GM12878 (cell line): ENCODE data around the gene CCDC136. TPM values are rescaled to one million over a fixed set of nuclear protein-coding genes. Genes with fewer than 3 reads are reported as not detected.

Source experiments
- ATAC-seq: fragments of 200-7000 bp; cut with Tn5 transposase; 3 replicates; pipeline ENCODE4 v1.9.1; 2020; ENCODE audit warnings: mild to moderate bottlenecking, moderate library complexity
- BruUV-seq: library from RNA; stranded (reverse); fragments of 400-500 nt; replicated peaks from 2 replicates; lab custom pipeline; 2021; lab: Mats Ljungman, UMichigan
- CTCF ChIA-PET: fragments of 300-600 bp; sonication (Branson Sonifier 250); formaldehyde crosslinking; extraction: SDS; loops from one replicate; lab custom pipeline; 2021; ENCODE audit warnings: inconsistent platforms; lab: Yijun Ruan, JAX
- POLR2A ChIA-PET: fragments of 350-600 bp; formaldehyde crosslinking; extraction: SDS; loops from one replicate; lab custom pipeline; 2021; ENCODE audit warnings: inconsistent platforms; lab: Charles Lee
- RAD21 ChIA-PET: fragments of 300-600 bp; sonication (Branson Sonifier 250); formaldehyde crosslinking; loops from one replicate; lab custom pipeline; 2023; ENCODE audit warnings: antibody characterized with exemption; ENCODE audit not compliant: unreplicated experiment; lab: Charles Lee
- SMC1A ChIA-PET: fragments of 300-600 bp; sonication (Branson Sonifier 250); formaldehyde crosslinking; loops from one replicate; lab custom pipeline; 2023; ENCODE audit not compliant: unreplicated experiment, uncharacterized antibody; lab: Charles Lee
- DNase-seq: peaks from one replicate; pipeline ENCODE4 v3.0.0-alpha.2; 2011; ENCODE audit warnings: low read depth, low spot score
- FAIRE-seq: peaks from 3 replicates; lab custom pipeline; 2011; peaks lifted over from hg19 to GRCh38; lab: Jason Lieb, UNC
- H2AFZ ChIP-seq: 2 replicates; pipeline ENCODE4 v1.6.0; 2011; ENCODE audit warnings: low read depth, low read length, control low read depth; ENCODE audit not compliant: control insufficient read depth
- H3K27ac ChIP-seq: 2 replicates; pipeline ENCODE4 v1.5.1; 2011; ENCODE audit warnings: control low read depth; ENCODE audit not compliant: control insufficient read depth, insufficient read depth
- H3K27me3 ChIP-seq, 2 experiments: replicated peaks in 1 of 2; 2 replicates each; pipeline versions ENCODE4 v1.6.0 to v1.6.1; 2011; ENCODE audit warnings: low read length in 1 of 2; ENCODE audit not compliant: control insufficient read depth in 2 of 2, insufficient read depth in 2 of 2
- H3K36me3 ChIP-seq, 2 experiments: 2 replicates each; pipeline ENCODE4 v1.5.1; 2011; ENCODE audit warnings: low read length in 1 of 2; ENCODE audit not compliant: control insufficient read depth in 2 of 2, insufficient read depth in 2 of 2
- H3K4me1 ChIP-seq: 2 replicates; pipeline ENCODE4 v1.6.1; 2011; ENCODE audit warnings: mild to moderate bottlenecking, low read length, moderate library complexity, mixed read lengths; ENCODE audit not compliant: control insufficient read depth, insufficient read depth
- H3K4me2 ChIP-seq: 2 replicates; pipeline ENCODE4 v1.6.0; 2011; ENCODE audit warnings: control low read depth; ENCODE audit not compliant: control insufficient read depth, insufficient read depth
- H3K4me3 ChIP-seq: fragments of 200-600 bp; sonication (generic); 2 replicates; pipeline ENCODE4 v1.5.1; 2016
- H3K79me2 ChIP-seq: 2 replicates; pipeline ENCODE4 v1.6.0; 2011; ENCODE audit warnings: low read length; ENCODE audit not compliant: control insufficient read depth, insufficient read depth
- H3K9ac ChIP-seq: 2 replicates; pipeline ENCODE4 v1.8.0; 2011; ENCODE audit warnings: low read length, control low read depth, mixed read lengths; ENCODE audit not compliant: control insufficient read depth, insufficient read depth
- H3K9me3 ChIP-seq: replicated peaks from 3 replicates; pipeline ENCODE4 v1.5.1; 2011; ENCODE audit warnings: mild to moderate bottlenecking, low read length; ENCODE audit not compliant: control insufficient read depth, insufficient read depth
- H4K20me1 ChIP-seq: 2 replicates; pipeline ENCODE4 v1.6.0; 2011; ENCODE audit not compliant: control insufficient read depth, insufficient read depth
- BRCA1 ChIP-seq: IDR thresholded peaks from 2 replicates; pipeline ENCODE4 v1.6.1; 2011; ENCODE audit warnings: low read depth, low read length, improper control_type of control experiment
- CEBPB ChIP-seq, 2 experiments: fragments of 150-350 bp in 1 of 2; IDR thresholded peaks; 2 replicates each; pipeline ENCODE4 v1.6.1; 2012 to 2014; ENCODE audit warnings: low read depth in 2 of 2, low read length in 2 of 2, borderline replicate concordance in 1 of 2, inconsistent platforms in 1 of 2
- IKZF2 ChIP-seq, 2 experiments: fragments of 450-650 bp; IDR thresholded peaks; 2 replicates each; pipeline ENCODE4 v1.6.1; 2017; ENCODE audit warnings: mild to moderate bottlenecking in 2 of 2, moderate library complexity in 2 of 2
- NR2C2 ChIP-seq: IDR thresholded peaks from 2 replicates; pipeline ENCODE4 v1.6.1; 2011; ENCODE audit warnings: borderline replicate concordance, low read depth; ENCODE audit not compliant: control insufficient read depth, insufficient read length
- SIX5 ChIP-seq: IDR thresholded peaks from 2 replicates; pipeline ENCODE4 v1.6.1; 2011; ENCODE audit warnings: mild to moderate bottlenecking, low read depth, low read length, moderate library complexity; ENCODE audit not compliant: severe bottlenecking
- SUZ12 ChIP-seq: fragments of 200-600 bp; sonication (generic); IDR thresholded peaks from one replicate; pipeline ENCODE4 v1.6.1; 2018; ENCODE audit warnings: antibody characterized with exemption, mild to moderate bottlenecking; ENCODE audit not compliant: unreplicated experiment
- ZNF592 ChIP-seq: fragments of 450-650 bp; IDR thresholded peaks from 2 replicates; pipeline ENCODE4 v1.6.1; 2017; ENCODE audit warnings: mild to moderate bottlenecking, moderate library complexity
- WGBS: methylation state at CpG from one replicate; pipeline ENCODE4 v1.1.6; 2016; ENCODE audit warnings: low lambda C conversion rate; ENCODE audit not compliant: insufficient replicate concordance, insufficient coverage; ENCODE audit errors: missing lambda C conversion rate; 5-methylcytosine and 5-hydroxymethylcytosine counted together
- in situ Hi-C: fragments of 300-500 bp; cut with MboI; formaldehyde crosslinking; loops from 9 replicates; pipeline ENCODE4 v1.14.3; 2018; ENCODE audit warnings: mixed read lengths
- intact Hi-C: fragments of 100-400 bp; cut with micrococcal nuclease; formaldehyde crosslinking; loops from one replicate; pipeline ENCODE4 v1.14.2; 2022; ENCODE audit not compliant: unreplicated experiment
- polyA plus RNA-seq, 11 experiments: library from polyadenylated mRNA; depleted of rRNA in 4 of 11; unstranded in 6 of 11; stranded (reverse) in 5 of 11; fragments of >200 nt; fragmentation: Nextera tagmentation in 4 of 11; fragmentation: Illumina TruSeq in 1 of 11; extraction: Ambion mirVana in 4 of 11; extraction: Trizol in 1 of 11; gene quantifications; 1 replicate in 1 of 11; 2 replicates in 10 of 11; pipeline versions ENCODE4 v1.2.1 to v1.2.3, GENCODE V29; 2011 to 2016; ENCODE audit warnings: inconsistent platforms in 2 of 11, missing spikeins in 2 of 11, low read depth in 1 of 11
- total RNA-seq, 4 experiments: library from RNA; depleted of rRNA in 3 of 4; stranded (reverse); fragments of >200 nt in 3 of 4; fragmentation: Illumina TruSeq in 1 of 4; extraction: Trizol in 1 of 4; gene quantifications; 2 replicates each; pipeline versions ENCODE4 v1.2.1 to v1.2.3, GENCODE V29; 2013 to 2021
- TF ChIP-seq, protein P1 (sequence below): IDR thresholded peaks from 2 replicates; pipeline ENCODE4 v1.6.1; 2012; ENCODE audit warnings: improper control_type of control experiment, low read depth, low read length; ENCODE audit not compliant: insufficient replicate concordance
- TF ChIP-seq, protein P2 (sequence below): fragments of 450-650 bp; IDR thresholded peaks from 2 replicates; pipeline ENCODE4 v1.6.1; 2017; ENCODE audit warnings: antibody characterized with exemption, mild to moderate bottlenecking, moderate library complexity

Gene CCDC136
- total and polyA plus RNA-seq, 10 of the 15 experiments (the other 5 are each of a cell fraction or from before 2014, with no cell fraction given), result 0.32 to 4.8 (median 1.5) TPM

DNA sequence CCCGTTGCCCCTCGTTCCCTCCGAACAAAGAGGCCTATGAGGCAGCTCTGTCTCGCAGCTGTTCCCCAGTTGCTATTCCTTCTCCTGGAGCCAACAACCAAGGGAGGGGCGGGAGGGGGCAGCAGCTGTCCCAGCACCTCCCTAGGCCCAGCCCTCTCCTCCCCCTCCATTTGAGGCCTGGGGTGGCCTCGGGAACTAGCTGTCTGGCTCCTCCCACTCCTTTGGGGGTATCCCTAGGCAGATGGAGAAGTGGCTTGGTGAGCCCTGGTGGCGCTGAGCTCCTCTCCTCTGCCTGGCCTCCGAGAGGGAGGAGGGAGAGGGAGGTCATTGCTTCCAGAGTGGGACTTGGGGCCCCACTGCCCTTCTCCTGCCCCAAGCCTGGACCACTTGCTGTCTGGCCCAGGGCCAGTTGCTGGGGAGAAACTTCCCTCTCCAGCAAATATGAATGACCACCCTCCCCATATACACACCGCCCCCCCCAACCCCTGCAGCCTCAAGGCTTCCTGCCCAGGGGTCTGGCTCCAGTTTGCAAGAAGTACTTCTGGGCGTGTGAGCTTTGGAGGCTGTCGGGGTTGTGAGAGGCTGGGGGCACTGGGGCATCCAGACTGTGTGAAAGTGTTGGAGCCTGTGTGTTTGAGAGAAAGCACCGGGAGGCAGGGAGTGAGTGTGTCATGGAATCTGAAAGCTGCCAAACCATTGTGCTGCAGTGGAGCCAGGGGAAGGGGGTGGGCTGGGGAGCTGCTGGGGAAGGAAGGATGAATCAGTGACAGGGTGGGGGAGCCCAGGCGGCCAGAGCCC lies 41.6 kb downstream of the CCDC136 start:
- Histone ChIP-seq H3K4me1 (peaks cover 8% of the 10 kb centered on the region), H3K4me3 (no peak overlapping the region), H3K79me2 (no peaks in the 10 kb centered on the region), H3K4me2 (no peak overlapping the region), H3K9ac (no peak overlapping the region), H3K36me3 (no peaks in the 10 kb centered on the region), H4K20me1 (no peaks in the 10 kb centered on the region), H2AFZ (no peak overlapping the region), H3K27me3 (peaks cover 11 to 12% of the 10 kb centered on the region in 2 experiments), H3K9me3 (no peaks in the 10 kb centered on the region), H3K27ac (no peak overlapping the region)
- intact Hi-C loops, result no loop called here
- FAIRE-seq (no peak), DNase-seq (no peak), ATAC-seq (no peak)
- no TSS peak for BruUV-seq
- ChIA-PET RAD21 (interaction anchor here (1.0 to 1.4 kb wide), 2 partner anchors 51 to 381 kb away, joined by 4 read pairs; no protein-coding TSS in a partner anchor), POLR2A (no interaction called here), SMC1A (no interaction called here), CTCF (interaction anchor here (0.6 kb wide), 1 partner anchor 463 kb away, joined by 3 read pairs; no protein-coding TSS in a partner anchor)
- WGBS, result 23% methylated on average over 10 of the region's 13 CpGs
- in situ Hi-C loops, result no loop called here
- no peak for TF ChIP-seq CEBPB (IDR thresholded peaks at IDR 0.05; ENCODE audit: borderline replicate concordance in 1 of 2, low read depth in 2 of 2, low read length in 2 of 2)
- TF ChIP-seq, protein P1, sequence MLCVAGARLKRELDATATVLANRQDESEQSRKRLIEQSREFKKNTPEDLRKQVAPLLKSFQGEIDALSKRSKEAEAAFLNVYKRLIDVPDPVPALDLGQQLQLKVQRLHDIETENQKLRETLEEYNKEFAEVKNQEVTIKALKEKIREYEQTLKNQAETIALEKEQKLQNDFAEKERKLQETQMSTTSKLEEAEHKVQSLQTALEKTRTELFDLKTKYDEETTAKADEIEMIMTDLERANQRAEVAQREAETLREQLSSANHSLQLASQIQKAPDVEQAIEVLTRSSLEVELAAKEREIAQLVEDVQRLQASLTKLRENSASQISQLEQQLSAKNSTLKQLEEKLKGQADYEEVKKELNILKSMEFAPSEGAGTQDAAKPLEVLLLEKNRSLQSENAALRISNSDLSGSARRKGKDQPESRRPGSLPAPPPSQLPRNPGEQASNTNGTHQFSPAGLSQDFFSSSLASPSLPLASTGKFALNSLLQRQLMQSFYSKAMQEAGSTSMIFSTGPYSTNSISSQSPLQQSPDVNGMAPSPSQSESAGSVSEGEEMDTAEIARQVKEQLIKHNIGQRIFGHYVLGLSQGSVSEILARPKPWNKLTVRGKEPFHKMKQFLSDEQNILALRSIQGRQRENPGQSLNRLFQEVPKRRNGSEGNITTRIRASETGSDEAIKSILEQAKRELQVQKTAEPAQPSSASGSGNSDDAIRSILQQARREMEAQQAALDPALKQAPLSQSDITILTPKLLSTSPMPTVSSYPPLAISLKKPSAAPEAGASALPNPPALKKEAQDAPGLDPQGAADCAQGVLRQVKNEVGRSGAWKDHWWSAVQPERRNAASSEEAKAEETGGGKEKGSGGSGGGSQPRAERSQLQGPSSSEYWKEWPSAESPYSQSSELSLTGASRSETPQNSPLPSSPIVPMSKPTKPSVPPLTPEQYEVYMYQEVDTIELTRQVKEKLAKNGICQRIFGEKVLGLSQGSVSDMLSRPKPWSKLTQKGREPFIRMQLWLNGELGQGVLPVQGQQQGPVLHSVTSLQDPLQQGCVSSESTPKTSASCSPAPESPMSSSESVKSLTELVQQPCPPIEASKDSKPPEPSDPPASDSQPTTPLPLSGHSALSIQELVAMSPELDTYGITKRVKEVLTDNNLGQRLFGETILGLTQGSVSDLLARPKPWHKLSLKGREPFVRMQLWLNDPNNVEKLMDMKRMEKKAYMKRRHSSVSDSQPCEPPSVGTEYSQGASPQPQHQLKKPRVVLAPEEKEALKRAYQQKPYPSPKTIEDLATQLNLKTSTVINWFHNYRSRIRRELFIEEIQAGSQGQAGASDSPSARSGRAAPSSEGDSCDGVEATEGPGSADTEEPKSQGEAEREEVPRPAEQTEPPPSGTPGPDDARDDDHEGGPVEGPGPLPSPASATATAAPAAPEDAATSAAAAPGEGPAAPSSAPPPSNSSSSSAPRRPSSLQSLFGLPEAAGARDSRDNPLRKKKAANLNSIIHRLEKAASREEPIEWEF, result no peak
- TF ChIP-seq SIX5, result no peak
- no peak for TF ChIP-seq NR2C2
- no peak for TF ChIP-seq SUZ12
- TF ChIP-seq BRCA1, result no peak
- TF ChIP-seq, protein P2, sequence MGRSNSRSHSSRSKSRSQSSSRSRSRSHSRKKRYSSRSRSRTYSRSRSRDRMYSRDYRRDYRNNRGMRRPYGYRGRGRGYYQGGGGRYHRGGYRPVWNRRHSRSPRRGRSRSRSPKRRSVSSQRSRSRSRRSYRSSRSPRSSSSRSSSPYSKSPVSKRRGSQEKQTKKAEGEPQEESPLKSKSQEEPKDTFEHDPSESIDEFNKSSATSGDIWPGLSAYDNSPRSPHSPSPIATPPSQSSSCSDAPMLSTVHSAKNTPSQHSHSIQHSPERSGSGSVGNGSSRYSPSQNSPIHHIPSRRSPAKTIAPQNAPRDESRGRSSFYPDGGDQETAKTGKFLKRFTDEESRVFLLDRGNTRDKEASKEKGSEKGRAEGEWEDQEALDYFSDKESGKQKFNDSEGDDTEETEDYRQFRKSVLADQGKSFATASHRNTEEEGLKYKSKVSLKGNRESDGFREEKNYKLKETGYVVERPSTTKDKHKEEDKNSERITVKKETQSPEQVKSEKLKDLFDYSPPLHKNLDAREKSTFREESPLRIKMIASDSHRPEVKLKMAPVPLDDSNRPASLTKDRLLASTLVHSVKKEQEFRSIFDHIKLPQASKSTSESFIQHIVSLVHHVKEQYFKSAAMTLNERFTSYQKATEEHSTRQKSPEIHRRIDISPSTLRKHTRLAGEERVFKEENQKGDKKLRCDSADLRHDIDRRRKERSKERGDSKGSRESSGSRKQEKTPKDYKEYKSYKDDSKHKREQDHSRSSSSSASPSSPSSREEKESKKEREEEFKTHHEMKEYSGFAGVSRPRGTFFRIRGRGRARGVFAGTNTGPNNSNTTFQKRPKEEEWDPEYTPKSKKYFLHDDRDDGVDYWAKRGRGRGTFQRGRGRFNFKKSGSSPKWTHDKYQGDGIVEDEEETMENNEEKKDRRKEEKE, result no peak
- TF ChIP-seq ZNF592, result no peak
- TF ChIP-seq IKZF2 (IDR thresholded peaks at IDR 0.05), result no peak
